Fibroblast of the aortic adventitia (primary cell): ENCODE measurements around the gene THOC1. TPM values are rescaled to one million over a fixed set of nuclear protein-coding genes. Genes with fewer than 3 reads are reported as not detected.
A peak's percentile ranks its signal among the peaks of the same experiment; 100 is the strongest.

Experiments used
- DNase-seq: peaks from one replicate; pipeline ENCODE4 v3.0.0-alpha.2; 2010; ENCODE audit warnings: low read depth
- H3K4me3 ChIP-seq: 2 replicates; pipeline ENCODE4 v1.5.1; 2011; ENCODE audit warnings: low read depth, mild to moderate bottlenecking, control low read depth, low read length, moderate library complexity
- total RNA-seq: library from RNA; depleted of rRNA; stranded (reverse); fragments of >200 nt; gene quantifications from 2 replicates; pipeline ENCODE4 v1.2.3, GENCODE V29; 2012; ENCODE audit warnings: low replicate concordance
- TF ChIP-seq, protein P1 (sequence below): IDR thresholded peaks from 2 replicates; pipeline ENCODE4 v1.5.1; 2011; ENCODE audit warnings: mild to moderate bottlenecking, low read length, control low read depth, inconsistent platforms; ENCODE audit not compliant: insufficient read depth

THOC1 gene
- total RNA-seq, 1 donor, result 55.4 TPM

DNA sequence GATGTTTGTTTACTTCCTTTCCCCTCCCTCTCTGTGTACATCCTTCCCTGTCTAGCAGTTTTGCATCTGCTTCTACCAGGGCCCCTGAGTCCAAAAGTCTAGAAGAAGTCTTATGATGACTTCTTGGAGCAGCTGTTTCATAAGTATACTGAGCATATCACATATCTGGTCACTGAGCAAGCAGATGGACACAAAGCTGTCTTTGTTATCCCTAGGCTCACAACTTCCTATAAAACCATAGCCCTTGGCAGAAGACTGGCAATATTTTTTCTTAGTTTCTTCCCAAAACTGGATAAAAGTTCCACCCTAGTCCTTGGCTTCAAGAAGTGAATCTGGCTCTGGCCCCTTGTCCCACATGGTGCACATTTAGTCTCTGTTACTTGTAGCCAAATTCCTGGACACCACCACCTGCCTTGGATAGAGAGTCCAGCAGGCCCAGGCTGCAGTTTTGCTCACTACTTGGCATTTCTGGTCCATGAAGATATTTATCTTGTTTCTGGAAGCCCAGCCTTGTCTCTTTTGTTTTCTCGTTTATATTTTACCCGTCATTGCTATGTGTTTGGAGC is 22.5 kb downstream of the THOC1 start:
- H3K4me3 ChIP-seq, result no peak overlapping the region
- TF ChIP-seq, protein P1, sequence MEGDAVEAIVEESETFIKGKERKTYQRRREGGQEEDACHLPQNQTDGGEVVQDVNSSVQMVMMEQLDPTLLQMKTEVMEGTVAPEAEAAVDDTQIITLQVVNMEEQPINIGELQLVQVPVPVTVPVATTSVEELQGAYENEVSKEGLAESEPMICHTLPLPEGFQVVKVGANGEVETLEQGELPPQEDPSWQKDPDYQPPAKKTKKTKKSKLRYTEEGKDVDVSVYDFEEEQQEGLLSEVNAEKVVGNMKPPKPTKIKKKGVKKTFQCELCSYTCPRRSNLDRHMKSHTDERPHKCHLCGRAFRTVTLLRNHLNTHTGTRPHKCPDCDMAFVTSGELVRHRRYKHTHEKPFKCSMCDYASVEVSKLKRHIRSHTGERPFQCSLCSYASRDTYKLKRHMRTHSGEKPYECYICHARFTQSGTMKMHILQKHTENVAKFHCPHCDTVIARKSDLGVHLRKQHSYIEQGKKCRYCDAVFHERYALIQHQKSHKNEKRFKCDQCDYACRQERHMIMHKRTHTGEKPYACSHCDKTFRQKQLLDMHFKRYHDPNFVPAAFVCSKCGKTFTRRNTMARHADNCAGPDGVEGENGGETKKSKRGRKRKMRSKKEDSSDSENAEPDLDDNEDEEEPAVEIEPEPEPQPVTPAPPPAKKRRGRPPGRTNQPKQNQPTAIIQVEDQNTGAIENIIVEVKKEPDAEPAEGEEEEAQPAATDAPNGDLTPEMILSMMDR, result no peak
- no peak for DNase-seq

DNA sequence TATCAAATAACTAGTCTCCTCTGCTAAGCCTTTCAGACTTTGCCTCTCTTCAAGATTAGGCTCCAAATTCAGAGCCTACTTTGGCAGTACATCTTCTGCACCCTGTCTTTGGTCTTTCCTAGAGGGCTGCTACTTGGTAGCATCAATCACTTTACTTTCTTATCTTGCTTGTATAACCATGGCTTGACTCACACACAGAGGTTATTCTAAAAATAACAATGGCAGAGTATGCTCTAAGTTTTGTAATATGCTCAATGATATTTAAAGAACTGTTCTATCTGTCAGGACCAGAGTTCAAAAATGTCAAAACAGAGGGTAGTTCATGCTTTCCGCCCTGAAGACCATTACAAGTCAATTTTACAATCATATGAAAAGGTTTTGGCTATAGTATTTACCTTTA is 27.7 kb downstream of the THOC1 start:
- TF ChIP-seq, protein P1, result no peak
- H3K4me3 ChIP-seq, result no peak overlapping the region
- DNase-seq, result peak; percentile 44

DNA sequence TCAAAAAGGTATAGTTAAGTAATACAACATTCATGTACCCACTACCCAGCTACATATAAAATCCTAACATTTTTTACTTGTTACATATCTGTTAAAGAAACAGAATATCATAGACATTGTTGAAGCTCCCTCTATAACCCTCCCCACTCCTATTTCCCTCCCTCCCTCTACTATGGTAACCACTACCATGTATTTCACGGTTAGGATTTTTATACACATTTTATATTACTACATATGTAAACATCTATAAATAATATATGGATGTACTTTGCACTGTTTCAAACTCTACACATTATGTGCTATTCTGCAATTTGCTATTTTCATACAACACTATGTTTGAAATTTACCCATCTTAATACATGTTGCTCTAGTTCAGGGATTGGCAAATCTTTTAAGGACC is 36.3 kb downstream of the THOC1 start:
- H3K4me3 ChIP-seq, result no peak overlapping the region
- TF ChIP-seq, protein P1, result no peak
- no peak for DNase-seq

DNA sequence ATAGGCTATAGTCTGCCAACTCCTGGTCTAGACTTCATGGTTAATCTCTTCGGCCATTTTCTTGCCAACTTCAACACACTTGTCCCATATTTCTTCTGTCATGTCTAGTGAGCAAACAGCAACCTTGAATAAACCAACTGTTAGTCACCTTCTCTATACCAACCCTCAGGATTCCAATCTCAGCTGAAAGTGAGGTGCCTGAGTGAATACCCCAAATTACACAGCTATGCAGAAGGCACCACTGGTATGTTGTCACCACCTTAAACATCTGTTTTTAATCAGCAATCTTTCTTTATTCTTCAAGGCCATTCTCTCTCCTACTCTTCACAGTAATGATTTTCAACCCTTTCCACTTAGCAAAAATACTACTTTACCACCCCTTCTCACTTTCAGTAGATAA is 39.3 kb downstream of the THOC1 start:
- TF ChIP-seq, protein P1, result no peak
- no peak for DNase-seq
- H3K4me3 ChIP-seq, result no peak overlapping the region

DNA sequence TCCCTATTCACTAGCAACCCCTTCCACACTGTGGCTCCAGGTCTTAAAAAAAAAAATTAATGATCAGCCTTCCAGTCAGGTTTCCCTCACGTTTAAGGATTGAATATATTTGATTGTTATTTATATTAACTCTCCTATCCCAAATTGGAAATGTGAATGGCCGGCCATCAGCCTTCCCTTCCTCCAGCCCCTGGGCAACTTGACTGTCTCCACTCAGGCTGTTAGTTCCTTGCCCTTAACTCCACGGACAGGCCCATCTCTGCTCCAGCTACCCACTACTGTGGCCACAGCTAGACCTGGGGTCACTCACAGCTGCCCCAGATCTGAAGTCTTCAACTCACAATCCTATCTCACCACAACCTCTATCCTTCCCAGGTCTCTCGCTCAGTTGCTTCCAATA is 39.9 kb downstream of the THOC1 start:
- H3K4me3 ChIP-seq, result no peak overlapping the region
- TF ChIP-seq, protein P1, result no peak
- no peak for DNase-seq

DNA sequence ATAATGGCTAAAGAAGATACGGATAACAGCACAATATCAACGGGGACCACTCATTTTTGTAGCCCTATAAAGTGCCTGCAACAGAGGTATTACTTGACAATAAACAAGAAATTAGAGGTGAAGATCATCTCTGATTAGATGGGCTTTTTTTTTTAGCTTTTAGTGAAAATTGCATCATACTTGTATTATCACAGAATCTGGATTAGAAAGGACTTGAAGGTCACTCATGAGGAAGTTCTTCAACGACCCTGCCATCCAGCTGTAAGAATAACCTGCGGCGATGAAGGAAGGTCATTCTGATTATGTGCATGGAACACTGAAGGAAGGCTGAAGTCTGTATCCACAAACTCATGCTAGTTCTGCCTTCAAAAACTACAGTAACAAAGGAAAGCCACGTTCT is 40.5 kb downstream of the THOC1 start:
- H3K4me3 ChIP-seq, result no peak overlapping the region
- no peak for DNase-seq
- TF ChIP-seq, protein P1, result no peak

DNA sequence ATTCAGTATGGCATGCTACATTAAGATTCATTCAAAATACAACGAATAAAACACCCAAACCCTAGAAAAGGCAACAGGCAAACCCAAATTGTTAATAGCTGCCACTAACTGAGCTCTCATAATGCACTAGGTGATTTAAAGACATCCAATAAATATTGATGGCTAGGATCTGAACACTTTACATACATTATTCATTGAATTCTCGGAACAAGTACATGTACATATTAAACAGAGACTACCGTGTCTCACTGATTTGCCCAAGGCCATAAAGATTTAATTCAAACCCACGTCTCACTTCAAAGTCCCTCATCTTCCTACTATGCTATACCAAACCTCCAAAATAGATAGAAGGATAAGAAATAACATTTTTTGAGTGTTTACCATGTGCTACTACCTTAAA is 42.1 kb downstream of the THOC1 start:
- TF ChIP-seq, protein P1, result no peak
- no peak overlapping the region for H3K4me3 ChIP-seq
- no peak for DNase-seq
